HG03378 (cell line): ENCODE data around the gene CPLX1.
"Not testable (repeated sequence)": the region's sequence is repeated elsewhere in the genome, so short reads cannot be mapped to it uniquely, and the experiment has no call there.

Experiments
- ATAC-seq: cut with Tn5 transposase; IDR thresholded peaks from one replicate; pipeline ENCODE4 v1.9.1; 2021; ENCODE audit warnings: mild to moderate bottlenecking, moderate library complexity; ENCODE audit not compliant: unreplicated experiment

The CPLX1 gene

GRCh38 chr4:780255-780654 lies 45.7 kb downstream of the CPLX1 start:
- not testable (repeated sequence) for ATAC-seq

GRCh38 chr4:779555-779954 lies 46.4 kb downstream of the CPLX1 start:
- ATAC-seq, result no peak

- no peak for ATAC-seq
Observed at GRCh38 chr4:777520-778262, 48.2 kb downstream of the CPLX1 start.

- ATAC-seq, result no peak
Observed at GRCh38 chr4:776743-777441, 49.0 kb downstream of the CPLX1 start.

GRCh38 chr4:775485-775884 lies 50.4 kb downstream of the CPLX1 start:
- not testable (repeated sequence) for ATAC-seq

GRCh38 chr4:774419-775092 lies 51.4 kb downstream of the CPLX1 start:
- ATAC-seq, result not testable (repeated sequence)

GRCh38 chr4:773214-773613 lies 52.7 kb downstream of the CPLX1 start:
- ATAC-seq, result no peak

GRCh38 chr4:772776-773175 lies 53.2 kb downstream of the CPLX1 start:
- no peak for ATAC-seq

- no peak for ATAC-seq
Observed at GRCh38 chr4:772118-772517, 53.8 kb downstream of the CPLX1 start.

GRCh38 chr4:771464-771863 lies 54.5 kb downstream of the CPLX1 start:
- ATAC-seq, result no peak

- ATAC-seq, result no peak
Observed at GRCh38 chr4:770022-770421, 55.9 kb downstream of the CPLX1 start.

GRCh38 chr4:769511-769910 lies 56.4 kb downstream of the CPLX1 start:
- no peak for ATAC-seq

GRCh38 chr4:768995-769394 lies 56.9 kb downstream of the CPLX1 start:
- ATAC-seq, result no peak

GRCh38 chr4:768076-768475 lies 57.9 kb downstream of the CPLX1 start:
- ATAC-seq, result no peak

- ATAC-seq, result no peak
Observed at GRCh38 chr4:766559-767283, 59.2 kb downstream of the CPLX1 start.

GRCh38 chr4:766152-766515 lies 59.8 kb downstream of the CPLX1 start:
- ATAC-seq, result no peak

GRCh38 chr4:764405-765169 lies 61.3 kb downstream of the CPLX1 start:
- no peak for ATAC-seq

- no peak for ATAC-seq
Observed at GRCh38 chr4:763922-764321, 62.0 kb downstream of the CPLX1 start.

- no peak for ATAC-seq
Observed at GRCh38 chr4:763191-763810, 62.6 kb downstream of the CPLX1 start.
